K562 (cell line): ENCODE data around the gene IP6K2. TPM values are rescaled to one million over a fixed set of nuclear protein-coding genes. Genes with fewer than 3 reads are reported as not detected.

Source experiments
- CREM ChIP-seq: IDR thresholded peaks from 2 replicates; pipeline ENCODE4 v1.6.1; 2014; ENCODE audit warnings: antibody characterized with exemption, low read depth
- ELK1 ChIP-seq: sonication (generic); formaldehyde crosslinking; IDR thresholded peaks from 2 replicates; pipeline ENCODE4 v1.8.1; 2022; ENCODE audit warnings: missing genetic modification reagents
- EP400 ChIP-seq: fragments of 450-650 bp; IDR thresholded peaks from 2 replicates; pipeline ENCODE4 v1.6.1; 2017; ENCODE audit warnings: antibody characterized with exemption, mild to moderate bottlenecking, moderate library complexity
- KLF16 ChIP-seq: IDR thresholded peaks from 2 replicates; pipeline ENCODE4 v1.6.1; 2016; ENCODE audit warnings: antibody characterized with exemption
- NR1H2 ChIP-seq: sonication (generic); formaldehyde crosslinking; IDR thresholded peaks from 2 replicates; pipeline ENCODE4 v1.4.0; 2020; ENCODE audit warnings: mild to moderate bottlenecking, missing genetic modification reagents
- PURB ChIP-seq: sonication (generic); formaldehyde crosslinking; IDR thresholded peaks from 2 replicates; pipeline ENCODE4 v1.9.0; 2021; ENCODE audit warnings: low read depth, mild to moderate bottlenecking, missing genetic modification reagents
- PYGO2 ChIP-seq: fragments of 450-650 bp; IDR thresholded peaks from 2 replicates; pipeline ENCODE4 v1.6.1; 2016; ENCODE audit warnings: mild to moderate bottlenecking, missing genetic modification characterization, moderate library complexity, missing compliant biosample characterization
- RBFOX2 ChIP-seq: fragments of 200-400 bp; formaldehyde crosslinking; IDR thresholded peaks from 2 replicates; pipeline ENCODE4 v1.6.1; 2017; ENCODE audit warnings: low read depth, mild to moderate bottlenecking, low read length, moderate library complexity
- TAF7 ChIP-seq: fragments of 450-650 bp; IDR thresholded peaks from 2 replicates; pipeline ENCODE4 v1.6.1; 2016; ENCODE audit warnings: missing genetic modification characterization, missing compliant biosample characterization
- ZNF23 ChIP-seq: fragments of 250-450 bp; sonication (Bioruptor Pico); IDR thresholded peaks from 2 replicates; pipeline ENCODE4 v1.4.0; 2020; ENCODE audit warnings: mild to moderate bottlenecking
- ZNF444 ChIP-seq: fragments of 250-450 bp; sonication (Bioruptor Pico); IDR thresholded peaks from 2 replicates; pipeline ENCODE4 v1.4.0; 2020; ENCODE audit warnings: mild to moderate bottlenecking, moderate library complexity
- polyA plus RNA-seq, 8 experiments: library from polyadenylated mRNA; depleted of rRNA in 4 of 8; stranded (reverse) in 5 of 8; unstranded in 3 of 8; fragments of >200 nt; fragmentation: Nextera tagmentation in 2 of 8; fragmentation: Illumina TruSeq in 1 of 8; extraction: Ambion mirVana in 2 of 8; extraction: Trizol in 1 of 8; gene quantifications; 2 replicates each; pipeline versions ENCODE4 v1.2.1 to v1.2.3, GENCODE V29; 2011 to 2014; ENCODE audit warnings: inconsistent platforms in 1 of 8, missing spikeins in 1 of 8
- total RNA-seq, 7 experiments: library from RNA; depleted of rRNA in 6 of 7; stranded (reverse); fragments of >200 nt in 6 of 7; fragmentation: Illumina TruSeq in 2 of 7; extraction: Trizol in 2 of 7; gene quantifications; 2 replicates each; pipeline versions ENCODE4 v1.2.1 to v1.2.3, GENCODE V29; 2011 to 2021; ENCODE audit warnings: low replicate concordance in 1 of 7
- TF ChIP-seq, protein P1 (sequence below): sonication (generic); formaldehyde crosslinking; IDR thresholded peaks from 2 replicates; pipeline ENCODE4 v1.8.1; 2023; ENCODE audit warnings: mild to moderate bottlenecking, missing genetic modification reagents
- TF ChIP-seq, protein P2 (sequence below), 2 experiments: fragments of 450-650 bp in 1 of 2; sonication (generic) in 1 of 2; formaldehyde crosslinking in 1 of 2; IDR thresholded peaks; 2 replicates each; pipeline versions ENCODE4 v1.7.1 to v1.9.0; 2016 to 2022; ENCODE audit warnings: inconsistent platforms in 1 of 2, mild to moderate bottlenecking in 1 of 2, missing genetic modification reagents in 1 of 2

IP6K2 gene
- total and polyA plus RNA-seq, 9 of the 15 experiments (the other 6 are each of a cell fraction or from before 2014, with no cell fraction given) = 19.6 to 78.1 (median 48.0) TPM

- TF ChIP-seq, protein P1, sequence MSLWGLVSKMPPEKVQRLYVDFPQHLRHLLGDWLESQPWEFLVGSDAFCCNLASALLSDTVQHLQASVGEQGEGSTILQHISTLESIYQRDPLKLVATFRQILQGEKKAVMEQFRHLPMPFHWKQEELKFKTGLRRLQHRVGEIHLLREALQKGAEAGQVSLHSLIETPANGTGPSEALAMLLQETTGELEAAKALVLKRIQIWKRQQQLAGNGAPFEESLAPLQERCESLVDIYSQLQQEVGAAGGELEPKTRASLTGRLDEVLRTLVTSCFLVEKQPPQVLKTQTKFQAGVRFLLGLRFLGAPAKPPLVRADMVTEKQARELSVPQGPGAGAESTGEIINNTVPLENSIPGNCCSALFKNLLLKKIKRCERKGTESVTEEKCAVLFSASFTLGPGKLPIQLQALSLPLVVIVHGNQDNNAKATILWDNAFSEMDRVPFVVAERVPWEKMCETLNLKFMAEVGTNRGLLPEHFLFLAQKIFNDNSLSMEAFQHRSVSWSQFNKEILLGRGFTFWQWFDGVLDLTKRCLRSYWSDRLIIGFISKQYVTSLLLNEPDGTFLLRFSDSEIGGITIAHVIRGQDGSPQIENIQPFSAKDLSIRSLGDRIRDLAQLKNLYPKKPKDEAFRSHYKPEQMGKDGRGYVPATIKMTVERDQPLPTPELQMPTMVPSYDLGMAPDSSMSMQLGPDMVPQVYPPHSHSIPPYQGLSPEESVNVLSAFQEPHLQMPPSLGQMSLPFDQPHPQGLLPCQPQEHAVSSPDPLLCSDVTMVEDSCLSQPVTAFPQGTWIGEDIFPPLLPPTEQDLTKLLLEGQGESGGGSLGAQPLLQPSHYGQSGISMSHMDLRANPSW (CRISPR knock-in tag) = no peak
- TF ChIP-seq TAF7 (tag) = no peak
- TF ChIP-seq ZNF23 (CRISPR knock-in tag) = no peak
- TF ChIP-seq, protein P2, sequence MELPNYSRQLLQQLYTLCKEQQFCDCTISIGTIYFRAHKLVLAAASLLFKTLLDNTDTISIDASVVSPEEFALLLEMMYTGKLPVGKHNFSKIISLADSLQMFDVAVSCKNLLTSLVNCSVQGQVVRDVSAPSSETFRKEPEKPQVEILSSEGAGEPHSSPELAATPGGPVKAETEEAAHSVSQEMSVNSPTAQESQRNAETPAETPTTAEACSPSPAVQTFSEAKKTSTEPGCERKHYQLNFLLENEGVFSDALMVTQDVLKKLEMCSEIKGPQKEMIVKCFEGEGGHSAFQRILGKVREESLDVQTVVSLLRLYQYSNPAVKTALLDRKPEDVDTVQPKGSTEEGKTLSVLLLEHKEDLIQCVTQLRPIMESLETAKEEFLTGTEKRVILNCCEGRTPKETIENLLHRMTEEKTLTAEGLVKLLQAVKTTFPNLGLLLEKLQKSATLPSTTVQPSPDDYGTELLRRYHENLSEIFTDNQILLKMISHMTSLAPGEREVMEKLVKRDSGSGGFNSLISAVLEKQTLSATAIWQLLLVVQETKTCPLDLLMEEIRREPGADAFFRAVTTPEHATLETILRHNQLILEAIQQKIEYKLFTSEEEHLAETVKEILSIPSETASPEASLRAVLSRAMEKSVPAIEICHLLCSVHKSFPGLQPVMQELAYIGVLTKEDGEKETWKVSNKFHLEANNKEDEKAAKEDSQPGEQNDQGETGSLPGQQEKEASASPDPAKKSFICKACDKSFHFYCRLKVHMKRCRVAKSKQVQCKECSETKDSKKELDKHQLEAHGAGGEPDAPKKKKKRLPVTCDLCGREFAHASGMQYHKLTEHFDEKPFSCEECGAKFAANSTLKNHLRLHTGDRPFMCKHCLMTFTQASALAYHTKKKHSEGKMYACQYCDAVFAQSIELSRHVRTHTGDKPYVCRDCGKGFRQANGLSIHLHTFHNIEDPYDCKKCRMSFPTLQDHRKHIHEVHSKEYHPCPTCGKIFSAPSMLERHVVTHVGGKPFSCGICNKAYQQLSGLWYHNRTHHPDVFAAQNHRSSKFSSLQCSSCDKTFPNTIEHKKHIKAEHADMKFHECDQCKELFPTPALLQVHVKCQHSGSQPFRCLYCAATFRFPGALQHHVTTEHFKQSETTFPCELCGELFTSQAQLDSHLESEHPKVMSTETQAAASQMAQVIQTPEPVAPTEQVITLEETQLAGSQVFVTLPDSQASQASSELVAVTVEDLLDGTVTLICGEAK (IDR thresholded peaks at IDR 0.05) = no peak
- TF ChIP-seq, protein P2 (CRISPR knock-in tag; IDR thresholded peaks at IDR 0.05) = no peak
- TF ChIP-seq RBFOX2 = peak; percentile 12; the same call in 1 of the 2 replicates
- TF ChIP-seq PYGO2 (tag) = no peak
- no peak for TF ChIP-seq PURB (CRISPR knock-in tag)
- TF ChIP-seq ZNF444 (CRISPR knock-in tag) = no peak
- no peak for TF ChIP-seq ELK1 (CRISPR knock-in tag)
- TF ChIP-seq EP400 = no peak
- no peak for TF ChIP-seq KLF16
- peak; percentile 31; the same call in 1 of the 2 replicates for TF ChIP-seq NR1H2
- peak; percentile 34; the same call in 1 of the 2 replicates for TF ChIP-seq CREM
Observed at GRCh38 chr3:48662753-48663488, 54.1 kb downstream of the IP6K2 start, which contains the start of gene CELSR3 (continued).
